Epidermal melanocyte (primary cell): ENCODE data around the gene VNN1.
"Not testable (repeated sequence)": the region's sequence is repeated elsewhere in the genome, so short reads cannot be mapped to it uniquely, and the experiment has no call there.

Source experiments
- DNase-seq: peaks from one replicate; pipeline ENCODE4 v3.0.0; 2011; ENCODE audit warnings: low spot score; ENCODE audit not compliant: insufficient read length

The VNN1 gene

GRCh38 chr6:132725947-132726607, 12.2 kb upstream of the VNN1 start:
- DNase-seq = no peak

GRCh38 chr6:132725471-132725870, 11.6 kb upstream of the VNN1 start:
- no peak for DNase-seq

- no peak for DNase-seq
These were observed 6.0 kb upstream of the VNN1 start for GRCh38 chr6:132719736-132720448.

- no peak for DNase-seq
These were observed 2.2 kb upstream of the VNN1 start for GRCh38 chr6:132715881-132716637.

GRCh38 chr6:132715204-132715603, 1.3 kb upstream of the VNN1 start:
- DNase-seq = peak; percentile 31

GRCh38 chr6:132714160-132714559, 305 bp upstream of the VNN1 start:
- no peak for DNase-seq

GRCh38 chr6:132712366-132712765, 1.5 kb downstream of the VNN1 start:
- no peak for DNase-seq

GRCh38 chr6:132708771-132709170, 5.1 kb downstream of the VNN1 start:
- no peak for DNase-seq

GRCh38 chr6:132708002-132708401, 5.9 kb downstream of the VNN1 start:
- no peak for DNase-seq

GRCh38 chr6:132706756-132707155, 7.1 kb downstream of the VNN1 start:
- not testable (repeated sequence) for DNase-seq

- no peak for DNase-seq
These were observed 9.9 kb downstream of the VNN1 start for GRCh38 chr6:132703936-132704335.

- DNase-seq = no peak
These were observed 15.2 kb downstream of the VNN1 start for GRCh38 chr6:132698608-132699007.

GRCh38 chr6:132695773-132696172, 18.1 kb downstream of the VNN1 start:
- no peak for DNase-seq

GRCh38 chr6:132693478-132693877, 20.4 kb downstream of the VNN1 start:
- no peak for DNase-seq

GRCh38 chr6:132690678-132691077, 23.2 kb downstream of the VNN1 start:
- no peak for DNase-seq

- no peak for DNase-seq
These were observed 26.5 kb downstream of the VNN1 start for GRCh38 chr6:132687306-132687705.

GRCh38 chr6:132686531-132686930, 27.3 kb downstream of the VNN1 start:
- DNase-seq = no peak

GRCh38 chr6:132685009-132685408, 28.8 kb downstream of the VNN1 start:
- DNase-seq = no peak

- DNase-seq = no peak
These were observed 29.6 kb downstream of the VNN1 start for GRCh38 chr6:132684272-132684671.

- DNase-seq = no peak
These were observed 30.3 kb downstream of the VNN1 start for GRCh38 chr6:132683543-132683942.

GRCh38 chr6:132679094-132679493, 34.8 kb downstream of the VNN1 start:
- DNase-seq = not testable (repeated sequence)

GRCh38 chr6:132675749-132676148, 38.1 kb downstream of the VNN1 start:
- no peak for DNase-seq
